Liver (tissue), 9 donors: Measurements from ENCODE around the gene GLB1L3. TPM values are rescaled to one million over a fixed set of nuclear protein-coding genes. Genes with fewer than 3 reads are reported as not detected.

Experiments used
- DNase-seq: peaks from one replicate; pipeline ENCODE4 v3.0.0-alpha.2; 2017; ENCODE audit warnings: low spot score
- H3K27ac ChIP-seq, 2 donors: one replicate each; pipeline ENCODE4 v1.7.0; 2013; ENCODE audit warnings: inconsistent platforms in 2 of 2, low read length in 2 of 2, control low read depth in 1 of 2, low read depth in 1 of 2, mild to moderate bottlenecking in 1 of 2
- H3K27me3 ChIP-seq, 4 donors: one replicate each; pipeline versions ENCODE4 v1.6.1 to v1.7.0; 2013; ENCODE audit warnings: low read length in 3 of 4, inconsistent platforms in 1 of 4, mild to moderate bottlenecking in 1 of 4, moderate library complexity in 1 of 4; ENCODE audit not compliant: control insufficient read depth in 4 of 4, insufficient read depth in 4 of 4
- H3K36me3 ChIP-seq, 4 donors: one replicate each; pipeline versions ENCODE4 v1.6.1 to v1.7.0; 2013; ENCODE audit warnings: low read length in 3 of 4, mild to moderate bottlenecking in 3 of 4, low read depth in 1 of 4, moderate library complexity in 1 of 4; ENCODE audit not compliant: control insufficient read depth in 4 of 4, insufficient read depth in 3 of 4
- H3K4me1 ChIP-seq, 4 donors: one replicate each; pipeline versions ENCODE4 v1.6.1 to v1.7.0; 2013; ENCODE audit warnings: low read length in 3 of 4, mild to moderate bottlenecking in 3 of 4, moderate library complexity in 1 of 4; ENCODE audit not compliant: control insufficient read depth in 4 of 4, insufficient read depth in 4 of 4
- H3K4me3 ChIP-seq, 3 donors: one replicate each; pipeline versions ENCODE4 v1.6.1 to v1.7.0; 2013; ENCODE audit warnings: low read length in 3 of 3, control low read depth in 1 of 3, low read depth in 1 of 3, mild to moderate bottlenecking in 1 of 3
- H3K9ac ChIP-seq, 2 donors: one replicate each; pipeline ENCODE4 v1.7.0; 2013; ENCODE audit warnings: low read length in 2 of 2, mild to moderate bottlenecking in 2 of 2, moderate library complexity in 2 of 2, control low read depth in 1 of 2, low read depth in 1 of 2
- H3K9me3 ChIP-seq, 4 donors: one replicate each; pipeline versions ENCODE4 v1.6.1 to v1.7.0; 2013; ENCODE audit warnings: low read length in 3 of 4; ENCODE audit not compliant: control insufficient read depth in 4 of 4
- EGR1 ChIP-seq, 2 donors: IDR thresholded peaks; 2 replicates each; pipeline ENCODE4 v1.6.1; 2016 to 2018; ENCODE audit warnings: antibody characterized with exemption in 2 of 2, low read depth in 2 of 2
- FOXA1 ChIP-seq: IDR thresholded peaks from 2 replicates; pipeline ENCODE4 v1.6.1; 2016; ENCODE audit warnings: antibody characterized with exemption
- FOXA2 ChIP-seq: IDR thresholded peaks from 2 replicates; pipeline ENCODE4 v1.6.1; 2016; ENCODE audit warnings: antibody characterized with exemption
- GABPA ChIP-seq, 2 donors: IDR thresholded peaks in 1 of 2; conservative IDR thresholded peaks in 1 of 2; 2 replicates each; pipeline ENCODE4 v1.6.1; 2016; ENCODE audit warnings: antibody characterized with exemption in 2 of 2, mild to moderate bottlenecking in 1 of 2, moderate library complexity in 1 of 2
- HNF4A ChIP-seq, 2 donors: conservative IDR thresholded peaks; 2 replicates each; pipeline ENCODE4 v1.6.1; 2016; ENCODE audit warnings: antibody characterized with exemption in 2 of 2, mild to moderate bottlenecking in 2 of 2
- HNF4G ChIP-seq: IDR thresholded peaks from 2 replicates; pipeline ENCODE4 v1.6.1; 2016; ENCODE audit warnings: antibody characterized with exemption
- JUND ChIP-seq, 2 donors: IDR thresholded peaks; 2 replicates each; pipeline ENCODE4 v1.6.1; 2016; ENCODE audit warnings: antibody characterized with exemption in 2 of 2
- MAX ChIP-seq: IDR thresholded peaks from 2 replicates; pipeline ENCODE4 v1.6.1; 2016; ENCODE audit warnings: antibody characterized with exemption
- NR2F2 ChIP-seq: IDR thresholded peaks from 2 replicates; pipeline ENCODE4 v1.6.1; 2016; ENCODE audit warnings: antibody characterized with exemption
- RAD21 ChIP-seq, 2 donors: IDR thresholded peaks; 2 replicates each; pipeline ENCODE4 v1.6.1; 2016; ENCODE audit warnings: antibody characterized with exemption in 2 of 2, mild to moderate bottlenecking in 2 of 2
- RXRA ChIP-seq, 2 donors: IDR thresholded peaks; 2 replicates each; pipeline ENCODE4 v1.6.1; 2017 to 2018; ENCODE audit warnings: antibody characterized with exemption in 2 of 2, mild to moderate bottlenecking in 1 of 2
- WGBS: extraction: QIAGEN DNeasy Blood & Tissue Kit; methylation state at CpG from one replicate; pipeline ENCODE4 v1.1.7; 2013; 5-methylcytosine and 5-hydroxymethylcytosine counted together
- polyA plus RNA-seq, 2 donors: library from polyadenylated mRNA; stranded (reverse) in 1 of 2; unstranded in 1 of 2; fragments of 200-250 nt in 1 of 2; fragments of >200 nt in 1 of 2; fragmentation: Nextera tagmentation in 1 of 2; extraction: Ambion mirVana in 1 of 2; gene quantifications; one replicate each; pipeline versions ENCODE4 v1.2.1 to v1.2.3, GENCODE V29; 2013 to 2015
- total RNA-seq, 2 donors: library from RNA; depleted of rRNA; stranded (reverse); fragments of >200 nt; gene quantifications; one replicate each; pipeline ENCODE4 v1.2.3, GENCODE V29; 2014
- TF ChIP-seq, protein P1 (sequence below): IDR thresholded peaks from 2 replicates; pipeline ENCODE4 v1.6.1; 2016; ENCODE audit warnings: antibody characterized with exemption, mild to moderate bottlenecking
- TF ChIP-seq, protein P2 (sequence below): IDR thresholded peaks from 2 replicates; pipeline ENCODE4 v1.6.1; 2016; ENCODE audit warnings: antibody characterized with exemption
- donor health status: healthy.
- donor health status: healthy.
- donor health status: healthy.
- donor health status: healthy.
- donor health status: healthy.

Gene GLB1L3
- total and polyA plus RNA-seq, 4 donors, result 0.08 TPM; not detected in 3

DNA sequence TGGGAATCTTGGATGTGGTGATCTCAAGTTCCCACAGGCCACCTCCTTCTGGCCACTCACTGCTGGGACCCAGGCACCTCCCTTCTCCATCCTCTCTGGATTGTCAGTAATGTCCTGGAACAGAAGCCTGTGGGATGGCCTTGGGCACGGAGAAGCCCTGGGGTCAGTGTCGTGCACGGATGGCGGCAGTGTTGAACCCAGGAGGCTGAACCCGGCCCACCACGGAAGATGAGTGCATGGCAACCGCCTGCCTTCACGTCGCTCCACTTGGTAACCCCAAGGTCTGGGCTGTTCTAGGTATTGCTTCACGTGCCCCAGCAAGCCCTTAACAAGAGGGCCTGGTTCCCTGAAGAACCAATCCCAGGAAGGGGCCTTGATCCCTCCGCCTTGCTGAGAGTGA lies 30.1 kb upstream of the GLB1L3 start:
- H3K9me3 ChIP-seq, result no peaks in the 10 kb centered on the region
- 94% methylated on average over 11 of the region's 11 CpGs for WGBS
- H3K27me3 ChIP-seq, result no peaks in the 10 kb centered on the region
- DNase-seq, result no peak
- H3K4me1 ChIP-seq, result peaks cover 4 to 12% (median 11%) of the 10 kb centered on the region in 4 donors
- H3K4me3 ChIP-seq, result no peak overlapping the region
- H3K9ac ChIP-seq, result no peak overlapping the region
- no peak overlapping the region for H3K27ac ChIP-seq
- H3K36me3 ChIP-seq, result peaks cover 3 to 70% (median 47%) of the 10 kb centered on the region in 4 donors
- TF ChIP-seq, protein P1, sequence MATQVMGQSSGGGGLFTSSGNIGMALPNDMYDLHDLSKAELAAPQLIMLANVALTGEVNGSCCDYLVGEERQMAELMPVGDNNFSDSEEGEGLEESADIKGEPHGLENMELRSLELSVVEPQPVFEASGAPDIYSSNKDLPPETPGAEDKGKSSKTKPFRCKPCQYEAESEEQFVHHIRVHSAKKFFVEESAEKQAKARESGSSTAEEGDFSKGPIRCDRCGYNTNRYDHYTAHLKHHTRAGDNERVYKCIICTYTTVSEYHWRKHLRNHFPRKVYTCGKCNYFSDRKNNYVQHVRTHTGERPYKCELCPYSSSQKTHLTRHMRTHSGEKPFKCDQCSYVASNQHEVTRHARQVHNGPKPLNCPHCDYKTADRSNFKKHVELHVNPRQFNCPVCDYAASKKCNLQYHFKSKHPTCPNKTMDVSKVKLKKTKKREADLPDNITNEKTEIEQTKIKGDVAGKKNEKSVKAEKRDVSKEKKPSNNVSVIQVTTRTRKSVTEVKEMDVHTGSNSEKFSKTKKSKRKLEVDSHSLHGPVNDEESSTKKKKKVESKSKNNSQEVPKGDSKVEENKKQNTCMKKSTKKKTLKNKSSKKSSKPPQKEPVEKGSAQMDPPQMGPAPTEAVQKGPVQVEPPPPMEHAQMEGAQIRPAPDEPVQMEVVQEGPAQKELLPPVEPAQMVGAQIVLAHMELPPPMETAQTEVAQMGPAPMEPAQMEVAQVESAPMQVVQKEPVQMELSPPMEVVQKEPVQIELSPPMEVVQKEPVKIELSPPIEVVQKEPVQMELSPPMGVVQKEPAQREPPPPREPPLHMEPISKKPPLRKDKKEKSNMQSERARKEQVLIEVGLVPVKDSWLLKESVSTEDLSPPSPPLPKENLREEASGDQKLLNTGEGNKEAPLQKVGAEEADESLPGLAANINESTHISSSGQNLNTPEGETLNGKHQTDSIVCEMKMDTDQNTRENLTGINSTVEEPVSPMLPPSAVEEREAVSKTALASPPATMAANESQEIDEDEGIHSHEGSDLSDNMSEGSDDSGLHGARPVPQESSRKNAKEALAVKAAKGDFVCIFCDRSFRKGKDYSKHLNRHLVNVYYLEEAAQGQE, result no peak
- TF ChIP-seq HNF4A (conservative IDR thresholded peaks at IDR 0.05), result no peak
- no peak for TF ChIP-seq RAD21 (IDR thresholded peaks at IDR 0.05)
- no peak for TF ChIP-seq MAX
- no peak for TF ChIP-seq RXRA (IDR thresholded peaks at IDR 0.05)
- no peak for TF ChIP-seq JUND (IDR thresholded peaks at IDR 0.05)

- Histone ChIP-seq H3K9ac (no peak overlapping the region), H3K27me3 (no peaks in the 10 kb centered on the region), H3K27ac (no peak overlapping the region), H3K36me3 (peaks cover 3 to 65% (median 47%) of the 10 kb centered on the region in 4 donors), H3K4me1 (peaks cover 4 to 18% (median 17%) of the 10 kb centered on the region in 4 donors), H3K4me3 (no peak overlapping the region), H3K9me3 (no peaks in the 10 kb centered on the region)
- 93% methylated on average over 4 of the region's 4 CpGs for WGBS
- no peak for TF ChIP-seq GABPA (IDR thresholded peaks at IDR 0.05 in 1 of 2, conservative IDR thresholded peaks at IDR 0.05 in 1 of 2)
- TF ChIP-seq FOXA1, result no peak
- TF ChIP-seq MAX, result no peak
- no peak for TF ChIP-seq HNF4G
- DNase-seq, result no peak
Observed at GRCh38 chr11:134246678-134247077, 29.5 kb upstream of the GLB1L3 start.

GRCh38 chr11:134248910-134249480 lies 27.2 kb upstream of the GLB1L3 start:
- H3K9me3 ChIP-seq, result no peaks in the 10 kb centered on the region
- no peak overlapping the region for H3K4me3 ChIP-seq
- DNase-seq, result no peak
- no peak overlapping the region for H3K9ac ChIP-seq
- peaks cover 10 to 30% (median 28%) of the 10 kb centered on the region in 4 donors for H3K4me1 ChIP-seq
- H3K27me3 ChIP-seq, result no peaks in the 10 kb centered on the region
- H3K36me3 ChIP-seq, result peaks cover 3 to 46% (median 39%) of the 10 kb centered on the region in 4 donors
- TF ChIP-seq EGR1 (IDR thresholded peaks at IDR 0.05; ENCODE audit: low read depth in 2 of 2), result no peak
- no peak for TF ChIP-seq HNF4A (conservative IDR thresholded peaks at IDR 0.05)
- TF ChIP-seq FOXA1, result no peak
- TF ChIP-seq GABPA (IDR thresholded peaks at IDR 0.05 in 1 of 2, conservative IDR thresholded peaks at IDR 0.05 in 1 of 2), result no peak
- TF ChIP-seq JUND (IDR thresholded peaks at IDR 0.05), result no peak
- TF ChIP-seq, protein P2, sequence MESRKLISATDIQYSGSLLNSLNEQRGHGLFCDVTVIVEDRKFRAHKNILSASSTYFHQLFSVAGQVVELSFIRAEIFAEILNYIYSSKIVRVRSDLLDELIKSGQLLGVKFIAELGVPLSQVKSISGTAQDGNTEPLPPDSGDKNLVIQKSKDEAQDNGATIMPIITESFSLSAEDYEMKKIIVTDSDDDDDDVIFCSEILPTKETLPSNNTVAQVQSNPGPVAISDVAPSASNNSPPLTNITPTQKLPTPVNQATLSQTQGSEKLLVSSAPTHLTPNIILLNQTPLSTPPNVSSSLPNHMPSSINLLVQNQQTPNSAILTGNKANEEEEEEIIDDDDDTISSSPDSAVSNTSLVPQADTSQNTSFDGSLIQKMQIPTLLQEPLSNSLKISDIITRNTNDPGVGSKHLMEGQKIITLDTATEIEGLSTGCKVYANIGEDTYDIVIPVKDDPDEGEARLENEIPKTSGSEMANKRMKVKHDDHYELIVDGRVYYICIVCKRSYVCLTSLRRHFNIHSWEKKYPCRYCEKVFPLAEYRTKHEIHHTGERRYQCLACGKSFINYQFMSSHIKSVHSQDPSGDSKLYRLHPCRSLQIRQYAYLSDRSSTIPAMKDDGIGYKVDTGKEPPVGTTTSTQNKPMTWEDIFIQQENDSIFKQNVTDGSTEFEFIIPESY, result no peak
- no peak for TF ChIP-seq MAX
- TF ChIP-seq NR2F2, result no peak
- TF ChIP-seq FOXA2, result no peak
- 74% methylated on average over 7 of the region's 7 CpGs for WGBS
- no peak overlapping the region for H3K27ac ChIP-seq
